ENCODE data around the gene AUH.

- TF ChIP-seq POLR2A (IDR thresholded peaks at IDR 0.05) (no peak), CTCF (IDR thresholded peaks at IDR 0.05) (no peak), EP300 (IDR thresholded peaks at IDR 0.05) (no peak)
These were observed 91.7 kb downstream of the AUH start for GRCh38 chr9:91269907-91270491.
